Stimulated activated naive CD4-positive, alpha-beta T cell treated with Interleukin-2 at 50 U/mL for 16 hours (primary cell): Measurements from ENCODE around the gene DOCK7.

ENCODE experiments used
- DNase-seq: peaks from one replicate; lab custom pipeline; 2025; lab: John Stamatoyannopoulos, UW

DOCK7 gene

GRCh38 chr1:62406576-62406975, 281.6 kb downstream of the DOCK7 start:
- no peak for DNase-seq

GRCh38 chr1:62405247-62405646, 282.9 kb downstream of the DOCK7 start:
- no peak for DNase-seq
